ENCODE data around the gene RANBP9.

The RANBP9 gene

GRCh38 chr6:13711733-13712598 is at the start of gene RANBP9:
Gene RANBP9, minus strand, starts transcription at chr6:13711835. Its CDS starts 330 bp downstream, at chr6:13711505.
- peak within 1 kb of the TSS; percentile 98 for H3K27ac ChIP-seq
- TF ChIP-seq ZFX (IDR thresholded peaks at IDR 0.05) (peak; percentile 44; the same call in 1 of the 2 replicates), CTCF (conservative IDR thresholded peaks at IDR 0.05) (no peak; the same call in none of the 2 replicates)

GRCh38 chr6:13760307-13761304 is 49.0 kb upstream of the RANBP9 start:
- TF ChIP-seq CTCF (conservative IDR thresholded peaks at IDR 0.05): no peak
- no peak for TF ChIP-seq ZFX (IDR thresholded peaks at IDR 0.05)
- no peak overlapping the region for H3K27ac ChIP-seq

GRCh38 chr6:13759025-13759424 is 47.4 kb upstream of the RANBP9 start:
- TF ChIP-seq CTCF (conservative IDR thresholded peaks at IDR 0.05) (no peak), ZFX (IDR thresholded peaks at IDR 0.05) (no peak)
- no peak overlapping the region for H3K27ac ChIP-seq

- no peak overlapping the region for H3K27ac ChIP-seq
- TF ChIP-seq ZFX (IDR thresholded peaks at IDR 0.05): no peak
- TF ChIP-seq CTCF (conservative IDR thresholded peaks at IDR 0.05): no peak
These were observed 43.0 kb upstream of the RANBP9 start for GRCh38 chr6:13754644-13755043.

GRCh38 chr6:13743736-13744127 is 32.1 kb upstream of the RANBP9 start:
- H3K27ac ChIP-seq: no peak overlapping the region
- TF ChIP-seq CTCF (conservative IDR thresholded peaks at IDR 0.05) (no peak), ZFX (IDR thresholded peaks at IDR 0.05) (no peak)

GRCh38 chr6:13742961-13743735 is 31.5 kb upstream of the RANBP9 start:
- H3K27ac ChIP-seq: no peak overlapping the region
- TF ChIP-seq ZFX (IDR thresholded peaks at IDR 0.05): no peak
- TF ChIP-seq CTCF (conservative IDR thresholded peaks at IDR 0.05): no peak

All from C4-2B (cell line).